ENCODE measurements around the gene MLYCD.

DNA sequence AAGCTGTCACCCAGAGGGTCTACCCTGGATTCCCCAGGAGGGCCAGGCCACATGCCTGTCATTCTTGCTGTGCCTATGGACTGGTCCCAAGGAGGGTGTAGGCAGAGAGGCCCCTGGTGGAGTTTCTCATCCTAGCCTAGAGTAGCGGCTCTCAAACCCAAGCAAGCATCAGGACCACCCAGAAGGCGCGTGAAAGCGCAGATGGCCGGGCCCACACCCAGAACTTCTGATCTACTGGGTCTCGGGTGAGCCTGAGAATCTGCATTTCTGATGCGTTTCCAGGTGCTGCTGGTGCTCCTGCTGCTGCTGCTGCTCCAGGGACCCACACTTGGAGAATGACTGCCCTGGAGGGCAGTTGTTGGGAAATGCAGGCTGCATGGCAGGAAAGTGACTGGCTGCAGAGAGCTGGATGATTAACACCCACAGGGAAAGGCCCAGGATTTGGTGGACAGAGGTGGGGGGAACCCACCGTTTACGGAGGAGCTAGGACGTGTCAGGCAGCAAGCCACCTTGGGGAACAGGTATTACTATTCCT is 44.7 kb downstream of the MLYCD start:
- TF ChIP-seq, protein P1, sequence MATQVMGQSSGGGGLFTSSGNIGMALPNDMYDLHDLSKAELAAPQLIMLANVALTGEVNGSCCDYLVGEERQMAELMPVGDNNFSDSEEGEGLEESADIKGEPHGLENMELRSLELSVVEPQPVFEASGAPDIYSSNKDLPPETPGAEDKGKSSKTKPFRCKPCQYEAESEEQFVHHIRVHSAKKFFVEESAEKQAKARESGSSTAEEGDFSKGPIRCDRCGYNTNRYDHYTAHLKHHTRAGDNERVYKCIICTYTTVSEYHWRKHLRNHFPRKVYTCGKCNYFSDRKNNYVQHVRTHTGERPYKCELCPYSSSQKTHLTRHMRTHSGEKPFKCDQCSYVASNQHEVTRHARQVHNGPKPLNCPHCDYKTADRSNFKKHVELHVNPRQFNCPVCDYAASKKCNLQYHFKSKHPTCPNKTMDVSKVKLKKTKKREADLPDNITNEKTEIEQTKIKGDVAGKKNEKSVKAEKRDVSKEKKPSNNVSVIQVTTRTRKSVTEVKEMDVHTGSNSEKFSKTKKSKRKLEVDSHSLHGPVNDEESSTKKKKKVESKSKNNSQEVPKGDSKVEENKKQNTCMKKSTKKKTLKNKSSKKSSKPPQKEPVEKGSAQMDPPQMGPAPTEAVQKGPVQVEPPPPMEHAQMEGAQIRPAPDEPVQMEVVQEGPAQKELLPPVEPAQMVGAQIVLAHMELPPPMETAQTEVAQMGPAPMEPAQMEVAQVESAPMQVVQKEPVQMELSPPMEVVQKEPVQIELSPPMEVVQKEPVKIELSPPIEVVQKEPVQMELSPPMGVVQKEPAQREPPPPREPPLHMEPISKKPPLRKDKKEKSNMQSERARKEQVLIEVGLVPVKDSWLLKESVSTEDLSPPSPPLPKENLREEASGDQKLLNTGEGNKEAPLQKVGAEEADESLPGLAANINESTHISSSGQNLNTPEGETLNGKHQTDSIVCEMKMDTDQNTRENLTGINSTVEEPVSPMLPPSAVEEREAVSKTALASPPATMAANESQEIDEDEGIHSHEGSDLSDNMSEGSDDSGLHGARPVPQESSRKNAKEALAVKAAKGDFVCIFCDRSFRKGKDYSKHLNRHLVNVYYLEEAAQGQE (IDR thresholded peaks at IDR 0.05), result no peak
- TF ChIP-seq, protein P2, sequence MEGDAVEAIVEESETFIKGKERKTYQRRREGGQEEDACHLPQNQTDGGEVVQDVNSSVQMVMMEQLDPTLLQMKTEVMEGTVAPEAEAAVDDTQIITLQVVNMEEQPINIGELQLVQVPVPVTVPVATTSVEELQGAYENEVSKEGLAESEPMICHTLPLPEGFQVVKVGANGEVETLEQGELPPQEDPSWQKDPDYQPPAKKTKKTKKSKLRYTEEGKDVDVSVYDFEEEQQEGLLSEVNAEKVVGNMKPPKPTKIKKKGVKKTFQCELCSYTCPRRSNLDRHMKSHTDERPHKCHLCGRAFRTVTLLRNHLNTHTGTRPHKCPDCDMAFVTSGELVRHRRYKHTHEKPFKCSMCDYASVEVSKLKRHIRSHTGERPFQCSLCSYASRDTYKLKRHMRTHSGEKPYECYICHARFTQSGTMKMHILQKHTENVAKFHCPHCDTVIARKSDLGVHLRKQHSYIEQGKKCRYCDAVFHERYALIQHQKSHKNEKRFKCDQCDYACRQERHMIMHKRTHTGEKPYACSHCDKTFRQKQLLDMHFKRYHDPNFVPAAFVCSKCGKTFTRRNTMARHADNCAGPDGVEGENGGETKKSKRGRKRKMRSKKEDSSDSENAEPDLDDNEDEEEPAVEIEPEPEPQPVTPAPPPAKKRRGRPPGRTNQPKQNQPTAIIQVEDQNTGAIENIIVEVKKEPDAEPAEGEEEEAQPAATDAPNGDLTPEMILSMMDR (IDR thresholded peaks at IDR 0.05; ENCODE audit: low read depth, low read length, missing input control), result no peak
- TF ChIP-seq, protein P3, sequence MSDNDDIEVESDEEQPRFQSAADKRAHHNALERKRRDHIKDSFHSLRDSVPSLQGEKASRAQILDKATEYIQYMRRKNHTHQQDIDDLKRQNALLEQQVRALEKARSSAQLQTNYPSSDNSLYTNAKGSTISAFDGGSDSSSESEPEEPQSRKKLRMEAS (IDR thresholded peaks at IDR 0.05), result no peak
- TF ChIP-seq YY1 (IDR thresholded peaks at IDR 0.05), result no peak
- no peak for TF ChIP-seq SP1 (IDR thresholded peaks at IDR 0.05)
- TF ChIP-seq RXRA (IDR thresholded peaks at IDR 0.05), result peak in 1 of 2 donors; percentile 19
- no peak for TF ChIP-seq JUND (IDR thresholded peaks at IDR 0.05)
- TF ChIP-seq RAD21 (IDR thresholded peaks at IDR 0.05), result no peak

All from liver (tissue), 3 donors.